Skeletal muscle cell (primary cell): ENCODE results near the gene RENBP.
A peak's percentile ranks its signal among the peaks of the same experiment; 100 is the strongest.

Source experiments
- DNase-seq: peaks from one replicate; pipeline ENCODE4 v3.0.0-alpha.2; 2010; ENCODE audit warnings: low read depth
- H3K4me3 ChIP-seq: 2 replicates; pipeline ENCODE4 v1.5.1; 2011; ENCODE audit warnings: low read depth, mild to moderate bottlenecking, control low read depth, low read length, moderate library complexity

RENBP gene

GRCh38 chrX:153905481-153906095 lies 38.9 kb downstream of the RENBP start:
- no peak overlapping the region for H3K4me3 ChIP-seq
- no peak for DNase-seq

DNA sequence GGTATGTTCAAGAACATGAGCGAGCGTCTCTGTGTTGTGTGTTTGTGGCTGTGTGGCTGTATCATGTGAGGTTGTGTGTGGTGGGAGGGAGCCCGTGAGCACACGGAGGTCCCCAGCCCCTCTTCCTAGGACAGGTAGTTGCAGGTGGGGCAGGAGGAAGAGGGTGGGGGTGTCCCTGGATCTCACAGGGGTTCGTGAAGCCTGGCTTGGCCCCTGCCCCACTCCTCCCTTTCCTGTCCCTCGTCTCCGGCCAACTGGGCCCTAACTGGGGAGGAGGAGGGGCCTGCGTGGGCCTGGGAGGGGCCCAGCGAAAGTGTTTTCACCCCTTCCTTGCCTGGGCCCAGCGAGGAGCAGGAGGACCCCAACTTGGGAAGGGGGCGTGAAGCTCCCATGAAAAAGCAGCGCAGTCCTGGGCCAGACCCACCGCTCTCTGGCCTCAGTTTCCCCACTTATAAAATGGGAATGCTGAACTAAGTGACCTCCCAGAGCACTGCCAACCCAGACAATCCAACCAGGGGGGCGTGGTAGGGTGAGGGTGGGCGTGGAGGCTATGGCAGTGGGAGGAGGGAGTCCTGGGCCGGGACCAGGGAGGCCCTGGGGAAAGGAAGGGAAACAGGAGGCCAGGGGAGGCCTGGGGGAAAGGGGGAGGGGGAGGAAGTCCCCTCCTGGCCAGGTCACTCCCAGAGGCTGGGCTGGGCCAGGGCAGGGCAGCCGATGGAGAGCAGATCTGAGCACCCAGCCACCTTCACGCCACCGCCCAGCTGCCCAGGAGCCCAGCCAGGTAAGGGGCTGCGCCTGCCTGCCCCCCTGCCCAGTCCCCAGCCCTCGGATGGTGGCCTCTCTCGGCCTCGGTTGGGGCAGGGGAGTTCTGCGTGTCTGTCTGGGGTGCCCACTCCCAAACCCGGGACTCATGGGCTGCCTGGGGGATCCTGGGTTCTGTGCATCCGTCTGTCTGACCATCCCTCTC lies 40.2 kb downstream of the RENBP start, which contains the start of gene AVPR2:
AVPR2 (plus strand) TSS at position 683 of the 967 bp plus-strand sequence. CDS start 473 bp downstream, outside the sequence.
- no peak within 1 kb of the TSS for H3K4me3 ChIP-seq
- DNase-seq, result no peak

DNA sequence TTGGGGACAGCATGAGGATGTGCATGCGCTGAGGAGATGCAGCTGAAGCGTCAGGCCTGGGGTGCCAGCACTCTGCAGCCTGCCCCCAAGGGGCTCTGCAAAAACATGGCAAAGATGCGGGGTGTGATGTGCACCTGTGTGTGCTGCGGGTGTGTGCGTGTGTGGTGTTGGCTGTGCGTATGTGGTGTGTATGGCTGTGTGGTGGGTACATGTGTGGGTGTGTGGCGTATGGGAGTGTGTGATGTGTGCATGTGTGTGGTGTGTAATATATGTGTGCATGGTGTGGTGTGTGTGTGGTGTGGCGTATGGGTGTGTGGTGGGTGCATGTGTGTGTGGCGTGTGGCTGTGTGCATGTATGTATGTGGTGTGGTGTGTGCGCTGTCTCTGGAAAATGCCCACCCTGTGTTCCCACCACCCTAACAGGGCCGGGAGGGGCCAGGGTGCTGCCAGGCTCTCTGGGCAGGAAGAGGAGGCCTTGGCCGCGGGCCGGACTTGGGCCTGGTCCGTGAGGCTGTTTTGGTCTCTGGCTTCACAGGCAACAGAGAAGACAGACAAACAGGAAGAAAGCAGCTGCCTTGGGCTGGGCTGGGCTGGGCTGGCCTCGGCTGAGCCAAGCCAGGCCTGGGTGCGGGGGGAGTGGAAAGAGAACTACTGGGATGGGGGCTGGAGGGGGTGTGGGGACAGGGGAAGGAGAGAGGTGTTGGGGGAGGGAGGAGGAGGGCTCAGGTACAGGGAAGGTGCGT lies 41.0 kb downstream of the RENBP start:
- DNase-seq, result no peak
- H3K4me3 ChIP-seq, result no peak overlapping the region

GRCh38 chrX:153902385-153902784 lies 42.1 kb downstream of the RENBP start:
- no peak for DNase-seq

DNA sequence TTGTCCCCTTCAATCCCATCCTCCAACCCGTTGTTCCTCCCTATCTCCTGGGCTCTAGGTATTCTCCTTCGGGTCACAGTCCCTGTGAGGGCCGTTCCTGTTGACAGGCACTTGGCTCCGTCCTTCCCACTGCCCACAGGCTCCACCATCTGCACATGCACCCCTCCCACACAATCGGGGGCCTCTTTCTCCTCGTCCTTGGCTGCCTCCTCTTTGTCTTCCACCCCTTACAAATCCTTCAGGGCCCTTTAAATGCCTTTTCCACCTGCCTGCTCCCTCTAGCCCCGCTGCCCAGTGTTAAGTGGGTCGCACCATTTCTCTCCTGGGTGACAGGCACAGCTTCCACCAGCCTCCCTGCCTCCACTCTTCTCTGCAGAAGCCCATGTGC lies 42.7 kb downstream of the RENBP start:
- no peak for DNase-seq
- H3K4me3 ChIP-seq, result no peak overlapping the region

More at GRCh38 chrX:153902385-153902784, 42.1 kb downstream of the RENBP start:
- no peak overlapping the region for H3K4me3 ChIP-seq

DNA sequence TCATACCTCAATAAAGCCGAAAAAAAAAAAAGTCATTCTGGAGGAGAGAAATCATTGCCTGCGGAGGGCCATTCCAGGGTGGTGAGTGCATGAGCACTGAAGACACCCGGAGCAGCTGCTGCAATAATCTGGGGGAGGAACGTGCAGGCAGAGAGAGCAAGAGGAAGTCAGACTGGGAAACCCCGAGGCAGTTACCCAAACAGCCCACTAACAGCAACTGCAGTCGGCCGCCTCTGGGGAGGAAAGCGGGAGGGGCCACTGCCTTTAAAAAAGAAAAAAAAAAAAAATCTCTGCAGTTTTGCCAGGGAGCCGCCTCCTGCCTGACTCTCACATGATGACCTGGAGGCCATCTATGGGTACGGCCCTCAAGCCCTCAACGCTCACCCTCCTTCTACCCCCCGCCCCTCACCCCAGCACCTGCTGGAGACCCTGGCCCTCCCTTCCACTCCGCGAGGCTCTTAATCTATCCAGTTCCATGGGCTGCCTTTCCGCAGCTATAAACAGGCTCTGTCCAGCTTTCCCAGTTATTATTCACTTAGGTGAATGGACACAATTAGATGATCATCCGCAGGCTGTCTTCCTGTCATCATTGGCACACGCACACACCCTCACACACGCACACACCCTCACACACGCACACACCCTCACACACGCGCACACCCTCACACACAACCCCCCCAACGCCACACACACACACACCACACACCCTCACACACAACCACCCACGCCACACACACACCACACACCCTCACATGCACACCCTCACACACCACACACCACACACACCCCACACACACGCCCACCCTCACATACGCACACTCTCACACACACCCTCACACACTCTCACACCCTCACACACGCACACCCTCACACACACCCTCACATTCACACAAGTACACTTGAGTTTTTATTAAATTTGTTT lies 43.4 kb downstream of the RENBP start:
- DNase-seq, result peak; percentile 68
- H3K4me3 ChIP-seq, result no peak overlapping the region

- DNase-seq, result no peak
- no peak overlapping the region for H3K4me3 ChIP-seq
Observed at GRCh38 chrX:153897899-153898298, 46.5 kb downstream of the RENBP start.

DNA sequence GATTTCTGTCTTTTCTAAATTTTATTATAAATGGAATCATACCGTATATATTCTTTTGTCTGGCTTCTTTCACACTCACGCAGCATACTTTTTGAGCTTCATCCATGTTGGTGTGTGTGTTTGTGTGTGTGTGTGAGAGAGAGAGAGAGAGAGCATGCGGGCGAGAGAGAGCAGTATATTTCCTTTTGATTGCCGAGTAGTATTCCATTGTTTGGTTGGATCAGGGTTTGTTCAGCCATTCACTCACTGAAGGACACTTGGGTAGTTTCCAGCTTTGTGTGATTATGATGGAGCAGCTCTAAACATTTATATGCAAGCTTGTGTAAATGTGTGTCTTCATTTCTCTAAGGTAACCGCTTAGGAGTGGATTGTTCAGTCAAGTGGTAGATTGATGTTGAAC lies 55.3 kb downstream of the RENBP start:
- no peak for DNase-seq
- H3K4me3 ChIP-seq, result no peak overlapping the region

DNA sequence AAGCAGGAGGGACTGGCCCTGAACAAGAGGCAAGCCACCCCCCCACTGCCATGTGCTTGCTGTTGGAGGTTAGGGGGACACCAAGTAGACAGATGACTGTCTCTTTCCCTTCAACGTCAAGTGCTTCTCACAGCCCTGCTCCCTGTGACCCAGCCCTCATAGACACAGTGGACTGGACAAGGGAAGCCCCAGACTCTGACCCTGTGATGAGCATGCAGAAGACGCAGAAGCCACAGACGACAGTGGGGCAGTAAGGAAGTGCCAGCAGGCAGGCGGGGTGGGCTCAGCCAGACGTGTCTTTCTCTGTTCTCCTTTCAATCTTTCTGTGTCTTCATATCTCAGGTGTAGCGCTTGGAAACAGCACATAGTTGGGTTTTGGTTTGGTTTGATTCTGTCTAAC lies 56.1 kb downstream of the RENBP start:
- DNase-seq, result no peak
- no peak overlapping the region for H3K4me3 ChIP-seq

- no peak for DNase-seq
- no peak overlapping the region for H3K4me3 ChIP-seq
Observed at GRCh38 chrX:153887385-153887784, 57.1 kb downstream of the RENBP start.

GRCh38 chrX:153886915-153887314 lies 57.5 kb downstream of the RENBP start:
- no peak overlapping the region for H3K4me3 ChIP-seq
- DNase-seq, result no peak

- peak within 1 kb of the TSS; percentile 22 for H3K4me3 ChIP-seq
- DNase-seq, result no peak
Observed at GRCh38 chrX:153885968-153886903, 58.2 kb downstream of the RENBP start, which contains the start of gene L1CAM. Gene L1CAM, minus strand, starts transcription at chrX:153886173. Its CDS starts 10,337 bp downstream, at chrX:153875836.
